K562 (cell line): ENCODE data around the gene RNGTT. TPM values are rescaled to one million over a fixed set of nuclear protein-coding genes. Genes with fewer than 3 reads are reported as not detected.

ENCODE experiments used
- ATAC-seq: fragments of 200-7000 bp; cut with Tn5 transposase; 3 replicates; pipeline ENCODE4 v1.9.1; 2020; ENCODE audit warnings: moderate library complexity
- BruUV-seq: library from RNA; stranded (reverse); fragments of 400-500 nt; replicated peaks from 2 replicates; lab custom pipeline; 2021; lab: Mats Ljungman, UMichigan
- CTCF ChIA-PET: fragments of 300-600 bp; formaldehyde crosslinking; extraction: SDS; loops from one replicate; lab custom pipeline; 2021; ENCODE audit warnings: low intra/inter-chr PET ratio; lab: Yijun Ruan, JAX
- POLR2A ChIA-PET: fragments of 300-600, 350-650 bp; sonication (Branson Sonifier 250); formaldehyde crosslinking; extraction: SDS; loops from one replicate; lab custom pipeline; 2021; ENCODE audit warnings: antibody characterized with exemption, inconsistent platforms; lab: Yijun Ruan, JAX
- DNase-seq, 4 experiments: peaks; one replicate each; pipeline versions ENCODE4 v3.0.0 to v3.0.0-alpha.2; 2011 to 2018; ENCODE audit warnings: low spot score in 3 of 4, mixed read lengths in 3 of 4; ENCODE audit errors: extremely low read depth in 1 of 4
- FAIRE-seq: peaks from 2 replicates; lab custom pipeline; 2011; peaks lifted over from hg19 to GRCh38; lab: Jason Lieb, UNC
- H2AFZ ChIP-seq: 2 replicates; pipeline ENCODE4 v1.6.0; 2011; ENCODE audit warnings: low read depth, low read length, control low read depth, inconsistent platforms
- H3K27ac ChIP-seq: fragments of 200-600 bp; 3 replicates; pipeline ENCODE4 v1.8.0; 2011; ENCODE audit warnings: low read depth, mild to moderate bottlenecking, control low read depth, inconsistent platforms, low read length, moderate library complexity, mixed read lengths; ENCODE audit errors: extremely low read depth
- H3K27me3 ChIP-seq, 2 experiments: fragments of 300-600 bp in 1 of 2; 2 replicates in 1 of 2; 3 replicates in 1 of 2; pipeline versions ENCODE4 v1.6.0 to v1.8.0; 2011; ENCODE audit warnings: inconsistent platforms in 2 of 2, low read length in 2 of 2, mild to moderate bottlenecking in 1 of 2, mixed read lengths in 1 of 2, moderate library complexity in 1 of 2; ENCODE audit not compliant: control insufficient read depth in 2 of 2, insufficient read depth in 2 of 2
- H3K36me3 ChIP-seq: fragments of 300-600 bp; 3 replicates; pipeline ENCODE4 v1.8.0; 2011; ENCODE audit warnings: mild to moderate bottlenecking, low read length, inconsistent platforms; ENCODE audit not compliant: control insufficient read depth, insufficient read depth
- H3K4me1 ChIP-seq, 2 experiments: fragments of 200-600 bp in 1 of 2; replicated peaks in 1 of 2; 2 replicates in 1 of 2; 3 replicates in 1 of 2; pipeline versions ENCODE4 v1.5.1 to v1.8.0; 2011; ENCODE audit warnings: inconsistent platforms in 2 of 2, low read length in 2 of 2, mild to moderate bottlenecking in 1 of 2, mixed read lengths in 1 of 2, moderate library complexity in 1 of 2; ENCODE audit not compliant: control insufficient read depth in 2 of 2, insufficient read depth in 2 of 2
- H3K4me2 ChIP-seq: 2 replicates; pipeline ENCODE4 v1.6.1; 2011; ENCODE audit warnings: low read length, control low read depth, inconsistent platforms, mixed read lengths; ENCODE audit not compliant: insufficient read depth
- H3K4me3 ChIP-seq: fragments of 200-600 bp; sonication (generic), shearing (Covaris generic); 2 replicates; pipeline ENCODE4 v1.5.1; 2016; ENCODE audit warnings: control low read depth, inconsistent platforms
- H3K79me2 ChIP-seq: fragments of 200-600 bp; 3 replicates; pipeline ENCODE4 v1.8.0; 2011; ENCODE audit warnings: low read length, inconsistent platforms; ENCODE audit not compliant: control insufficient read depth, insufficient read depth
- H3K9ac ChIP-seq, 2 experiments: 2 replicates each; pipeline versions ENCODE4 v1.6.0 to v1.6.1; 2011; ENCODE audit warnings: low read depth in 2 of 2, low read length in 2 of 2, control low read depth in 1 of 2, inconsistent platforms in 1 of 2, mild to moderate bottlenecking in 1 of 2, mixed read lengths in 1 of 2; ENCODE audit not compliant: insufficient read depth in 1 of 2
- H3K9me1 ChIP-seq: one replicate; pipeline ENCODE4 v1.6.0; 2011; ENCODE audit warnings: inconsistent platforms, mild to moderate bottlenecking, low read length, moderate library complexity; ENCODE audit not compliant: control insufficient read depth, insufficient read depth
- H3K9me3 ChIP-seq: replicated peaks from 2 replicates; pipeline ENCODE4 v1.5.1; 2011; ENCODE audit warnings: low read depth, low read length, inconsistent platforms; ENCODE audit not compliant: control insufficient read depth, insufficient read depth
- H4K20me1 ChIP-seq: replicated peaks from 2 replicates; pipeline ENCODE4 v1.6.1; 2011; ENCODE audit warnings: low read length, inconsistent platforms, mixed read lengths; ENCODE audit not compliant: control insufficient read depth, insufficient read depth
- ARHGAP35 ChIP-seq: fragments of 450-650 bp; IDR thresholded peaks from 2 replicates; pipeline ENCODE4 v1.6.1; 2018; ENCODE audit not compliant: partially characterized antibody
- ATF6 ChIP-seq: sonication (generic); formaldehyde crosslinking; IDR thresholded peaks from 2 replicates; pipeline ENCODE4 v1.4.0; 2020; ENCODE audit warnings: mild to moderate bottlenecking, missing genetic modification reagents
- KAT2B ChIP-seq: IDR thresholded peaks from one replicate; pipeline ENCODE4 v1.6.1; 2012; ENCODE audit warnings: low read depth, mild to moderate bottlenecking, control low read depth, inconsistent platforms, low read length, moderate library complexity
- KAT7 ChIP-seq: sonication (generic); formaldehyde crosslinking; IDR thresholded peaks from 2 replicates; pipeline ENCODE4 v1.8.0; 2022; ENCODE audit warnings: missing genetic modification reagents, mild to moderate bottlenecking, borderline replicate concordance
- KDM5B ChIP-seq: fragments of 200-600 bp; sonication (generic); IDR thresholded peaks from 2 replicates; pipeline ENCODE4 v1.6.1; 2012; ENCODE audit warnings: low read depth, mild to moderate bottlenecking, moderate library complexity, low read length, control low read depth, inconsistent platforms; ENCODE audit not compliant: insufficient replicate concordance
- NFXL1 ChIP-seq: fragments of 450-650 bp; formaldehyde crosslinking; IDR thresholded peaks from 2 replicates; pipeline ENCODE4 v1.4.0; 2021; ENCODE audit warnings: mild to moderate bottlenecking
- SREBF1 ChIP-seq: fragments of 150-350 bp; IDR thresholded peaks from 2 replicates; pipeline ENCODE4 v1.6.1; 2014; ENCODE audit warnings: antibody characterized with exemption, low read depth, low read length, borderline replicate concordance
- THAP12 ChIP-seq: fragments of 250-450 bp; sonication (Bioruptor Pico); IDR thresholded peaks from 2 replicates; pipeline ENCODE4 v1.9.0; 2021; ENCODE audit warnings: mild to moderate bottlenecking, inconsistent platforms
- ZNF133 ChIP-seq: fragments of 250-450 bp; sonication (Bioruptor Pico); IDR thresholded peaks from 2 replicates; pipeline ENCODE4 v1.4.0; 2020; ENCODE audit warnings: mild to moderate bottlenecking
- ZNF24 ChIP-seq: fragments of 450-650 bp; IDR thresholded peaks from 2 replicates; pipeline ENCODE4 v1.6.1; 2016
- WGBS: fragments of 100-300 bp; shearing (Covaris generic); methylation state at CpG from one replicate; pipeline ENCODE4 v1.1.6; 2016; ENCODE audit warnings: low coverage, mixed read lengths; ENCODE audit not compliant: insufficient coverage; ENCODE audit errors: missing lambda C conversion rate; 5-methylcytosine and 5-hydroxymethylcytosine counted together
- in situ Hi-C: fragments of 300-500 bp; cut with MboI; formaldehyde crosslinking; loops from 4 replicates; pipeline ENCODE4 v1.15.0; 2018; ENCODE audit warnings: inconsistent platforms, mixed read lengths
- intact Hi-C: fragments of 100-400 bp; cut with micrococcal nuclease; formaldehyde crosslinking; loops from 2 replicates; pipeline ENCODE4 v1.14.2; 2022
- polyA plus RNA-seq, 8 experiments: library from polyadenylated mRNA; depleted of rRNA in 4 of 8; stranded (reverse) in 5 of 8; unstranded in 3 of 8; fragments of >200 nt; fragmentation: Nextera tagmentation in 2 of 8; fragmentation: Illumina TruSeq in 1 of 8; extraction: Ambion mirVana in 2 of 8; extraction: Trizol in 1 of 8; gene quantifications; 2 replicates each; pipeline versions ENCODE4 v1.2.1 to v1.2.3, GENCODE V29; 2011 to 2014; ENCODE audit warnings: inconsistent platforms in 1 of 8, missing spikeins in 1 of 8
- total RNA-seq, 7 experiments: library from RNA; depleted of rRNA in 6 of 7; stranded (reverse); fragments of >200 nt in 6 of 7; fragmentation: Illumina TruSeq in 2 of 7; extraction: Trizol in 2 of 7; gene quantifications; 2 replicates each; pipeline versions ENCODE4 v1.2.1 to v1.2.3, GENCODE V29; 2011 to 2021; ENCODE audit warnings: low replicate concordance in 1 of 7

The RNGTT gene
- total and polyA plus RNA-seq, 9 of the 15 experiments (the other 6 are each of a cell fraction or from before 2014, with no cell fraction given) = 6.1 to 31.7 (median 19.5) TPM

GRCh38 chr6:88880021-88880420 is 83.4 kb downstream of the RNGTT start:
- DNase-seq (no peak), FAIRE-seq (no peak), ATAC-seq (no peak)
- H3K79me2 ChIP-seq = no peaks in the 10 kb centered on the region
- no peaks in the 10 kb centered on the region for H3K9me3 ChIP-seq
- H2AFZ ChIP-seq = no peak overlapping the region
- no peak overlapping the region for H3K27ac ChIP-seq
- no peak overlapping the region for H3K9ac ChIP-seq
- BruUV-seq = no TSS peak
- no peaks in the 10 kb centered on the region for H3K27me3 ChIP-seq
- no peak overlapping the region for H3K4me3 ChIP-seq
- peaks cover 6% of the 10 kb centered on the region; the same call in 1 of the 3 replicates for H3K36me3 ChIP-seq
- TF ChIP-seq ZNF24 = peak; percentile 94
- no peak for TF ChIP-seq ZNF133 (CRISPR knock-in tag)
- H3K9me1 ChIP-seq = no peaks in the 10 kb centered on the region
- H3K4me2 ChIP-seq = no peak overlapping the region
- in situ Hi-C loops = no loop called here
- intact Hi-C loops = no loop called here
- WGBS = 94% methylated on average over 2 of the region's 2 CpGs
- ChIA-PET CTCF (interaction anchor here (0.6 kb wide), 1 partner anchor 64 kb away, joined by 4 read pairs; no protein-coding TSS in a partner anchor), POLR2A (no interaction called here)
- no peaks in the 10 kb centered on the region for H4K20me1 ChIP-seq
- H3K4me1 ChIP-seq = no peaks in the 10 kb centered on the region

GRCh38 chr6:88877893-88878292 is 85.5 kb downstream of the RNGTT start:
- Histone ChIP-seq H3K9me1 (no peaks in the 10 kb centered on the region), H3K4me3 (no peak overlapping the region), H3K4me1 (no peaks in the 10 kb centered on the region), H3K36me3 (no peaks in the 10 kb centered on the region), H3K27ac (no peak overlapping the region), H3K9me3 (no peaks in the 10 kb centered on the region), H2AFZ (no peak overlapping the region), H3K4me2 (no peak overlapping the region), H3K27me3 (no peaks in the 10 kb centered on the region), H3K9ac (no peak overlapping the region), H4K20me1 (no peaks in the 10 kb centered on the region), H3K79me2 (no peaks in the 10 kb centered on the region)
- ChIA-PET POLR2A (no interaction called here), CTCF (no interaction called here)
- no TSS peak for BruUV-seq
- 95% methylated on average over 7 of the region's 7 CpGs for WGBS
- ATAC-seq = no peak
- in situ Hi-C loops (no loop called here), intact Hi-C loops (no loop called here)
- FAIRE-seq = no peak
- DNase-seq = no peak
- TF ChIP-seq ARHGAP35 = no peak
- no peak for TF ChIP-seq THAP12 (CRISPR knock-in tag)
- no peak for TF ChIP-seq KAT7 (CRISPR knock-in tag)
- TF ChIP-seq KAT2B = no peak
- no peak for TF ChIP-seq SREBF1
- TF ChIP-seq KDM5B = no peak
- no peak for TF ChIP-seq NFXL1 (CRISPR knock-in tag)
- TF ChIP-seq ATF6 = no peak
